ENCODE measurements around the gene CYTL1.
A peak's percentile ranks its signal among the peaks of the same experiment; 100 is the strongest.

Gene CYTL1

DNA sequence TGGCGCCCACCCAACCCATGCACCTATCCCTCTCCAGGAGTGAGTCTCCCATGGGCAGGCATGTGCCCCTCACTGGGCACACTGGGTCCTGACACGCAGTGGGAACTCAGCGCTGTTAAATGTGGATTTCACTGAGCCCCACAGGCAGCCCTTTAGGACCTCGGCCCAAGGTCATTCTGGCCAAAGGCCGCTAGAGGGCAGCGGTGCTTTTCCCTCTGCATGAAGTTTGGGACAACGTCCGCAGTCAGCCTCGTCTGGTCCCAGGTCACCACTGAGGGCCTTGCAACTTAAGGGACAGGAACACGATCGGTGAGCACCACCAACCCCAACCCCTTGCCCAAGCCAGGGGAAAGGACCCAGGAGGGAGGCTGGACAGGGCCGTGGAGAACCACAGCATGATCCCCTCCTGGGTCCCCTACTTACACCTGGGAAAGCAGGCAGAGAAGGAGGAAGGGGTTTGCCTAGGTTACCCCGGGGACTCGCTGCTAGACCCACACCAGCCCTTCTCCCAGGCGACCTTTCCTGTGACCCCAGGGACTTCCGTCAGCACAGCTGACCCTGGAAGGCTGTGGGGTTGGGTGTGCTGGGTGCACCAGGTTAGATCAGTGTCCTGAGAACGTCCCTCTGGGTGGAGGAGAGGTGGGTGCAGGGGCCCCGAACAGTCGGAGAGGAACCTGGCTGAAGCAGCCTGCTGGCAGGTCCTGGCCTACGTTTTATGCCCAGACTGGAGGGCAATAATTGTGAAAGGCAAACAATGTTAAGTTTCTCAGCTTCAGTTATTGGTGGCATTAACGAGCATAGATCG lies 24.0 kb downstream of the CYTL1 start:
- DNase-seq, result peak; percentile 10 to 19

DNA sequence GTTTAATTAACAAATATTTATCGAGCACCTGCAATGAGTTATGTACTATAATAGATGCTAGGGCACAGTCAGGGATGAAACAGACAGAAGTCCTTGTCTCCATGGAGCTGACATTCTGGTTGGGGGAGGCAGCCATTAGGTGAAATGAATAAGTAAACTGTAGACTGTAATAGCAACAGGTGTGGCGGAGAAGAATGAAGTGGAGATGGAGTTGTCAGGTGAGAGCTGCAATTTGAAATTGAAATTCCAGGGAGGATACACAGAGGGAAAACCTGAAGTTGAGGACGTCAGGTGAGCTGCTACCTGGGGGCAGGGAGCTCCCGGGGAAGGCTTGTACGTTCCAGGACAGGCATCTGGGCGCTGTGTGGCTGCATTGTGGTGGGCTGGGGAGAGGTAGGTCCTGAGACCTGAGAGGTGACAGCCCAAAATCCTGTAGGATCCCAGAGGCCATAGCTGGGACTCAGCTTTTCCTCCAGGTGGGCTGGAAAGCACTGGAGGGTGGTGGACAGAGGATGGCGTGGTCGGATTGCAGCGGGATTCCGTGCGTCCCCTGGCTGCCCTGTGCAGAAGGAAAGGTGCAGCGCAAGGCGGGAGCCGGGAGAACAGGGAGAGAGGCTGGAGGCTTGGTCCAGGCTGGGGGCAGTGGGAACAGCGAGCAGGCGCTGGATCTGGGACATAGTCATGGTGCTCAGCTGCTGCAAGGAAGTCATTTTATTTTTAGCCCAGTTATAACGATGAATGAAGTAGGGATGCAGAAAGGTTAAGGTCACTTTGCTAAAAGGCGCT lies 24.8 kb downstream of the CYTL1 start:
- DNase-seq, result no peak

DNA sequence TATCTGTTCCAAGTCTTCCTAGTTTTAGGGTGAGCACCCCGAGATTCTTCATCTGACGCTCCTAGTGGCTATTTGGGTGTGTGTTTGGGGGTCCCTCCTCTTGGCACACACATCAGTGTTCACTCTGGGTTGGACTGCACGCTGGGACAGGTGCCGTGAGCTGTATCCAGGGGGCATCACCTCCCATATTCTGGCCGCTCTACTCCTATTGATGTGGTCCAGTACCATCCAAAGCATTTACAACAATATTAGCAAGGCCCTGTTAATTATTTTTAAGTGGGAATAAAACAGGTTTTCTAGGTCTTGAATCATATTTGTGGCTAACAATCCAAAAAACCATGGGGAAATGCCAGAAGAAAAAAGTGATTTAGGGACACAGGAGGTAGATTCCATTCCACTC lies 26.4 kb downstream of the CYTL1 start:
- DNase-seq, result no peak

DNA sequence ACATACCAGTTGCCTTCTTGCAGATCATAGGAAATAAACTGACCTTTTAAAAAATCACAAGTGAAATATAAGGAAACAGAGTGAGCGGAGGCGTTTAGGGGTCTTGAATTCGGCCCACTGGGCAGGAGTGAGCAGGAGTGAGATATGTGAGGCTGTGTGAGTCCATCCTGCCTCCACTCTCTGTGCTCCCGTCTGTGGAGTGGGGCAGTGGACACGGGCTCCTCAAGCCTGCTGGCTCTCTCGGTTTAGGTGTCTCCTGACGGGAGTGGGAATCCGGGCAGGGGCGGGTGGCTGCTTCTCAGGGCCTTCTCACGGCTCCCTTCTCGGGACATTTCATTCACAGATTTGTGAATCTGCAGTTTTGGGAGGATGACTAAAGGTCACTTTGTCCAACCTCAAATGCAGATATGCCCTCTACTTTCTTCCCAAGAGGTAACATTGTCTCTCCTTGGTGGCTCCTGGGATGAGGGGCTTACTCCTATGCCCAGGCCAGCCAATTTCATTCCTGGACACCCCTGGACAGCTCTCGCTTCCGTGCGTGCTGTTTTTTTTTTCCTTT lies 27.6 kb downstream of the CYTL1 start:
- no peak for DNase-seq

DNA sequence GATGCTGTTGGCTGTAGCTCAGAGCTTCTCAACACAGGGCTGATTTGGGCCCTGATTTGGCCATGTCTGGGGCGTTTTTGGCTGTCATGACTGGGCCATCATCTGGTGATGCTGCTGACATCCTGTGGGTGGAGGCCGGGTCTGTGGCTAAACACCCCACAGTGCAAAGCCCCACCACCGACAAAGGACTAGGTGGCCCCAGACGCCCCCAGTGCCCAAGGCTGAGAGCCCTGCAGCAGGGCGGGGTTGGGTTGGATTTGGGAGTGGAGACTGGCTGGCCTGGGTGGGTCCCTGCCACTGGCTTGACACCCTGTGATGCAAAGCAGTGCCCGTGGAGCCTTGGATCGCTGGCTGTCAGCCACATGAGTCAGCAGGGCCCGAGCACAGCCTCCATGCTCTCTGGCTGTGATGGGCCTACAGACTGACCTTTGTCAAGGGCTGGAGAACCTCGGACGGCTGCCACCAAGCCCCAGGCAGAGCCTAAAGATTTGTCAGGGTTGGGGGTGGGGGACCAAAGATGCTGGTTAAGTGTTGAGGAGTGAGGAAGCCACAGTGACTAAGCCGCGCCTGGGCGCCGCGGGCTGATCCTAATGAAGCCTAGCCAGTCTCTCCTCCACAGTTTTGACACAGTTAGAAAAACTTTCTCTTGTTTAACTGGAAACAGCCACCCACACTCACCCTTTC lies 28.3 kb downstream of the CYTL1 start:
- no peak for DNase-seq

DNA sequence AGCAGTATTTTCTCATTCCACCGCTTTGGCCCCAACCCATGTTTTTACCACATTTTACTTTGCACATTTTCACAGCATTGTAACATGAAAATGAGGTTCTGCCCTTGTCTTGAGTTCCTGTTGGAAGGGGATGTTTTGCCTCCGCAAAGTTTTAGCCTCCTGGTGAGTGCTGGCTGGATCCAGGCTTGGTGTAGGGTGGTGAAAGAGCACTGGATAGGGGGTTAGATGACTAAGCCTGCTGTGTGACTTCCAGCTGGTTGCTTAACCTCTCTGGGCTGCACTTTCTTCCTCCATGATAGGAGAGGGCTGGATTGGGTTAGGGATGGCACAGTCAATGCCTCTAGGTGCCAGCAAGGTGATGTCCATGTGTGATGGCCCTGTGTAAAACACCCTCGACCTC lies 28.9 kb downstream of the CYTL1 start:
- no peak for DNase-seq

DNA sequence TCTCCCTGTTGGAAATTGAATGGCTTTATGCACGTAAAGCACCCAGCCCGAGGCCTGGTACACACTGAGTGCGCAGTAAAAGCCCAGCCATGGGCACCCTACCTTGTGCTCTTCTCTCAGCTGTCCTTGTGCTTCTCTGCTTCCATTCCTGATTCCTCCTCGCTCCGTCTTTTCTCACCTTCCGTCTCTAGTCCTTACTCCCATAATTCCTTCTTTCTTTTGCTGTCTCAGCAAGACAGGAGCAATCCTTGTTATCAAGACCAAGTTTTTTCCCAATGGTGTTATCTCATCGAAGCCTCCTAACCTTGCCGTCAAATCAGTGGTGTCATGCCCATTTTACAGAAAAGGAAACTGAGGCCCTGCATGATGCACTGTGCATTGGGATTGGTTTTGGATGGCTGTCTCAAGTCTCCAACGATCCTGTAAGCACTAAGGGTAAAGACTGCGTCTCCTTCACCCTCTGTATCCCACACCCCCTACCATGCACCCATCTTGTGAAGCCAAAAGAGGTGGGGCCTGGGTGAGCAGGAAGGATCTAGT lies 30.1 kb downstream of the CYTL1 start:
- no peak for DNase-seq

DNA sequence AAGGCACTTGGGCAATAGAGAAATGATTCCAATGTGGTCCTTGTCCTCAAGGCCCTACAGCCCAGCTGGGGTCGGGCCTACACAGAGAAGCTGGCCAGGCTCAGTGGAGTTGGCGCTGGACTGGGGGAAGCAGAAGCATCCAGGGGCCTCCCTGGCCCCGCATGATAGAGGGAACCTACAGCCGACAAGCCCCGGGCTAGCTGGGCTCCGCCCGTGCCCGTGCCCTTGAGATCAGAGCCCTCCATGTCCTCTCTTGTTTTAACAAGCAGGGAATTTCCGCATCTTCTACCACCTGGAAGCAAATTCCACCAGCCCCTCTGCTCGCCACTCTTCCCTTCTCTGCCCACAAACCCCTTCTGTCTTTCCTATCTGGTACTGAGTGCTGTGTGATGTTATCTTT lies 31.6 kb downstream of the CYTL1 start:
- no peak for DNase-seq

DNA sequence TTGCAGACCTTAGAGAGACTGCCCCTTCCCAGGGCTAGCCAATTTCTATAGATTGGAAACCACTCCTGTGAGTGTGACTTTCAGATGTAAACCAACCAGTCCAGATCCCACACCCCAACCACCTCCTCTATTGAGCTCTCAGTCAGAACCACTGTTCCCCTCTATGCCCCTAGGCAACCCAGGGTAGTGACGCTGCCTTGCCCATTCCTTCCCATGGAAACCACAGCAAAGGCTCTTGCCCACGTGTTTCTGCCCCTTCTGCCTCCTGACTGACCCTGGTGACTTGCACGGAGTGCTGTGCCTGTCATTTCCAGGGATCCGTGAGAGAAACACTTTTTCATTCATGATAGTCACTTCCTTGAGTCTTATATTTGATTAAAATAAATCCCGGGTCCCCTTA lies 32.4 kb downstream of the CYTL1 start:
- DNase-seq, result no peak

DNA sequence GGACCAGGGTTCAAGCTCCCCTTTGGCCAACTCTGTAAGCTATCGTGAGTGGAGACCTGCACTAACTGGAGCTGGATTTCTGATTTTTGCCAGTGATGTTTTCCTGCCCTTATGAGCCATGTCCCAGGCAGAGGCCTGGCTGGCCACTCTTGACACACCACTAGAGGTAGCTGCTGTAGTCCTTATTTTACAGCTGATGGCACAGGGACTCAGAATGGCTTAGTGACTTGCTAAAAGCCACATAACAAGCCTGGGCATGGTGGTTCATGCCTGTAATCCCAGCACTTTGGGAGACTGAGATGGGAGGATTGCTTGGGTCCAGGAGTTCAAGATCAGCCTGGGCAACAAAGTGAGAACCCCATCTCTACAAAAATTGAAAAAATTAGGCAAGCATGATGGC lies 33.4 kb downstream of the CYTL1 start:
- DNase-seq, result no peak

DNA sequence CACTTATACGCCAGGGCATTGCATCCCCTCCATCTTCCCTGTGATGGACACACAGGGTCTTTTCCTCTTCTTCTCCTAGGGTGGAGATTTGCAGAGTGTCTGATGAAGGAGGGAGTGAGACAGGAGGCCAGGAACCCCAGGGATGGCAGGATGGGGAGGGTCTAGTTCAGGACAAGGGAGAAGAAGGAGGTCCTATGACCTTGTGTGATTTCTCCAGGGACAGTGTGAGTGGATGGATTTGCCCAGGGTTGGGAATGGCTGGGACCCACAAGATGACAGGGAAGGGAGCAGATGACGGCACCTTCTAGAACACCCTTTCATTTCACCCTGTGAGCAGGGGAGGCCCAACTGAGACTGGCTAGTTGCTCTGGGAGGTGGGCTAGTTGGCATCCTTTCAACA lies 34.2 kb downstream of the CYTL1 start:
- no peak for DNase-seq

DNA sequence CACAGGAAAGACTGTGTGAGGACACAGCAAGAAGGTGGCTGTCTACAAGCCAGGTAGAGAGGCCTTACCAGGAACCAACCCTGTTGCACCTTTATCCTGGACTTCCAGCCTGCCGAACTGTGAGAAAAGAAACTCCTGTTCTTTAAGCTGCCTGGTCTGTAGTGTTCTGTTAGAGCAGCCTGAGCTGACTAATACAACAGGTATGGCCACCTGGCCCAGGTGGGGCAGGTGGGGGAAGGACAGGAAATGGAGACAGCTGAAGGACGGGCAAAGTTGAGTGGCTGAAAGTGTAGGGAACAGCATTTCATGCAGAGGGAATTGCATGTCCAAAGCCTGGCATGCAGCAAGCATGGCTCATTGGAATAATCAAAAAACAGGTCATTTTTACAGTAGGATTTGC lies 35.1 kb downstream of the CYTL1 start:
- DNase-seq, result no peak

DNA sequence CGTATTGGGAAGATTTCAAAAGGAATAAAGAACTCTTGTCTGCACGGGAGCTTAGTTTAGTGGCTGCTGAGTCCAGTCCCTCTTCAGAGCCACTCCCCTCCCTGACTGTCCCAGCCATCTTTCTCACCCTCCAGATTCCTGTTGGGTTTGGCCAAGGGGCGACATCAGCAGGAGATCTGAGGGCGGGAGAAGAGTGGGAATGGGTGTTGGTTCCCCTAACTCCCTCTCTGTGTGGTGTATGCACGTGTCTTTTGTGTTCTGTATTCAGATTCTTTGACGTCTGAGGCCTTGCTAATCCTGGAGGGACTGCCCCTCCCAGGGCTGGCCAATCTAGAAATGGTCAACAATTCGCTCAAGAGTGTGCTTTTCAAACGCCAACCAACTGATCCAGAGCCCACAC lies 37.4 kb downstream of the CYTL1 start:
- DNase-seq, result no peak

DNA sequence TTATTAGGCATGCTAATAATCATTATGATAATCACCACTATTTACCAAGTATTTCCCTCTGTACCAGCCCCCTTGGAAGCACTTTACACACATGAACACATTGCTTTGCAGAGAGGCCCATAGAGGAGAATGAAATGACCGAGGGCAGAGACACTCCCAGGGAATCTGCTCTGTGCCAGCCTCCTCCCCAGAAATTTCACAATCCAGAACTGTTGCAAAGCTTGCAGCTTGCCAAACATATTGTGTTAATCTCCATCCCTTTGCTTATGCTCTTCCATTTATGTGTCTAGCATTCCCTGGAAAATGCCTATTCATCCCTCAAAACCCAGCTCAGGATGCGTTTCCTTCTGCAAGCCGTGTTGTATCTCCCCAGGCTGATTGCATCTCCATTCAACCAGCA lies 37.8 kb downstream of the CYTL1 start:
- DNase-seq, result no peak

DNA sequence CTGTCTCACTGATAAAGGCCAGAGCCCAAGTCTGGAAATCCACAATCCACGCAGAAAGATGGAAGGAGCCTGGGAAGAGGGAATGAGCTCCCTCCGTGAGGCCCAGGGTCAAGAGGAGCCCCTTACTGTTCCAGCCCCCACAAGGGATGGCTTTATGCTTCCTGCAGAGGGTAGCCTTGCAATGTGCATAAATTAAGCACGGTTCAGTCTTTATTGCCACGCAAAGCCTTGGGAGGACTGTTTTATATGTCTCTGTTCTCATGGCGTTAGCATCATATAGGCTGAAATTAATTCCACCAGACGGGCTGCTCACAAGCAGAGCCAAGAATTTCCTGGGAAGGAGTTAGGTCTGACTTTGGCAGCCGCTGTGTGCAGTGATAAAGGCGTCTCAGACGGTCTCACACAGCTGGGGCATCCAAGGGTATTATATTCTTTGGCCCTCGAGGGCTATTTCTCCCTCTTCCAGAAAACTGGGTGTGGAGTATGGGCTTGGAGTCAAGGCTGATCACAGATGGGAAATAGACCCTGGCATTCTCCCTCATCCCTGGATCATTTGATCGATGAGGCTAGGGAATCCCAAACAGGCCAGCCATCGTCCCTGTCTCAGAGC lies 38.5 kb downstream of the CYTL1 start:
- no peak for DNase-seq

DNA sequence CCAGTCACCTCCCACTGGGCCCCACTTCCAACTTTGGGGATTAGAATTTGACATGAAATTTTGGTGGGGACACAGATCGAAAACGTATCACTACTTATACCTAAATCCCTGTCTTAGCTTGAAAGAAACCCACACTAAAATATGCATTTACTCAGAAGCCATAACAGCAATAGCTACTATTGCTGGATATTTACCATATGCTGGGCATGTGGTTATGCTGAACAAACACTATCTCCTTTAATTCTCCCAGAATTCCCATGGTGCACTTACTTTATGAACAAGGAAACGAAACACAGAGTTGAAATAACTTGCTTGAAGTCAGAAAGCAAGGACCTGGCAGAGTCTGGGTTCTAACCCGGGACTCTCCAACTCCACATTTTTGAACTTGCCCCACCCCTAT lies 39.3 kb downstream of the CYTL1 start:
- DNase-seq, result no peak

DNA sequence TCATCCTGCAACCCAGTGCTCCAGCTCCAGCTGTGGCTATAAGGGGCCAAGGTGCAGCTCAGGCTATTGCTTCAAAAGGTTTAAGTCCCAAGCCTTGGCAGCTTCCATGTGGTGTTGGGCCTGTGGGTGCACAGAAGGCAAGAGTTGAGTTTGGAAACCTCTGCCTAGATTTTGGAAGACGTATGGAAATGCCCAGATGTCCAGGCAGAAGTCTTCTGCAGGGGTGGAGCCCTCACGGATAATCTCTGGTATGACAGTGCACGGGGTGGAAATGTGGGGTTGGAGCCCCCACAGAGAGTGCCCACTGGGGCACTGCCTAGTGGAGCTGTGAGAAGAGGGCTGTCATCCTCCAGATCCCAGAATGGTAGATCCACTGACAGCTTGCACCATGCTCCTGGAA lies 44.5 kb downstream of the CYTL1 start:
- no peak for DNase-seq

DNA sequence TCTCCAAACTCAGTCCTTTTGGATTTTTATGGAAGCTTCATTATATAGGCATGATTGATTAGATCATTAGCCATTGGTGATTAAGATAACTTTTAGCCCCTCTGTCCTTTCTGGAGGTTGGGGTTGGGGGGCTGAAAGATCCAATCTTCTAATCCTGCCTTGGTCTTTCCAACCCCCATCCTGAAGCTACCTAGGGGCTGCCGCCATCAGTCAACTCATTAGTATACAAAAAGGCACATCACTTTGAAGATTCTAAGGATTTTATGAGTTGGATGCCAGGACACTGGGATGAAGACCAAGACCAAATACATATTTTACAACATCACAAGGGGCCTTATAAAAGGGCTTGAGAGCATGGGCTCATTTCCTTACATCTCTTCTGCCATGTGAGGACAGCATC lies 47.5 kb downstream of the CYTL1 start:
- DNase-seq, result no peak

DNA sequence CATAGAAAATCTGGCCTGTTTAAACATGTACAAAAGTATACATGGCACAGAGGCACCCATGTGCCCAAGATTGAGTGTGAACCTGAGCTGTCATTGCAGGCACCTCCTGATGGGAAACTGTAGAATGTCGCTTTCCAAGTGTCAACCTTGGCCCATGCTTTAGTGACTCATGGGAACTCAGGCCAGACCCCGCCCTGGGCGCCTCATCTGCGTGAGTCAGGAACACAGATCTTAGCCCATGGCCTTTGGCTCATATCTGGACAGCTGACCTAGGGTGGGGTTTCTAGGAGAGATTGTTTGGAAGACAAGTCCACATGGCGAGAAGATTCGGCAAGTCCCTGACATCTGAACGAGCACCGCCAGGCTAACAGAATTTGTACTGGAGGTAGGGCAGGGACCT lies 50.0 kb downstream of the CYTL1 start:
- no peak for DNase-seq

DNA sequence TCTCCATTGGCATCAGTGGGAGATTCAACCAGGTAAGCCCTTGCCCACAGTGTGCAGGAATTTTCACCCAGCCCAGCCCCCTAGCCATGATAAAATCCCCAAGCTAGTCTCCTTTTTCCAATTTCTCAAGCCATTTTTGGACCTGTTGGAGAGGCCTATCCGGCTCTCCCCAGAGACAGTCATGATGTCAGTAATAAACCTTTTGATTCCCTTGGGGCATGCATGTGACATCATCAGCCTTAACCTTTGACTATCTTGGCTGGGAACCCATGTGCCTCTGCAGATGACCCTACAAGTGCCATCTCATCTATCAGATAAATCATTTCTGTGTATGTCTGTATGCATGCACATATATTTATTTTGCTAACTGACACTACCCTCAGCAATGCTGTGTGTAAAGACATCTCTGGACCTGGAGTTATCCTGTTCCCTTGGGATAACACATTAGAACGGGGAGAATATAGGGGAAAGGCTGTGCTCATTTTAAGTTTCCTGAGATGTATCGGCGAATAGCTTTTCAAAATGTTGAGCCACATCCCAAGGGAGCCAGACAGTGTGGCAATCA lies 51.0 kb downstream of the CYTL1 start:
- no peak for DNase-seq

Data from SHP77 (cell line).